ENCODE measurements around the gene RPS16. TPM values are rescaled to one million over a fixed set of nuclear protein-coding genes. Genes with fewer than 3 reads are reported as not detected.

The RPS16 gene
- total and polyA plus RNA-seq, 3 donors from 2014 or later = 628 to 1,146 (median 1,122) TPM

GRCh38 chr19:39407660-39408391, 27.9 kb downstream of the RPS16 start:
- Histone ChIP-seq H3K27ac (peak overlapping the region; percentile 89 to 95), H3K9me3 (no peaks in the 10 kb centered on the region), H3K27me3 (no peaks in the 10 kb centered on the region), H3K4me3 (peak overlapping the region; percentile 68 to 92), H3K4me1 (peaks cover 41% of the 10 kb centered on the region), H3K36me3 (ENCODE audit: low read depth, missing control alignments) (no peaks in the 10 kb centered on the region)
- 33 to 36% methylated on average over 1 to 34 of the region's 40 CpGs for WGBS, 2 donors
- intact Hi-C loops (cut with DNase I; ENCODE audit: low total_unique reads) = no loop called here
- TF ChIP-seq CTCF (IDR thresholded peaks at IDR 0.05) (no peak), POLR2A (IDR thresholded peaks at IDR 0.05) (no peak)
- no peak for DNase-seq

DNA sequence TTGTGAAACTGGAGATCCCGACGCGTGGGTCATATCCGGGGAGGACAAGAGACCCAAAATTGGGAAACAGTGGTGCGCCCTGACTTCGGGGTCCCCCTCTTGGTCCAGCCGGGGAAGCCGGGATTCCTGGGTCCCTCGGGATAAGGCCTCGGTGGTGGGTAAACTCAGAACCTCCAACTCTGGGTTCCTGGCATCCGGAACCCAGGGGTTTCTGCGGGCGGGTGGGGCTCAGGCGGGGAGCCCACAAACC, 28.4 kb downstream of the RPS16 start:
- TF ChIP-seq POLR2A (IDR thresholded peaks at IDR 0.05) (no peak), CTCF (IDR thresholded peaks at IDR 0.05) (no peak)
- H3K4me1 ChIP-seq = peaks cover 42% of the 10 kb centered on the region
- intact Hi-C loops (cut with DNase I; ENCODE audit: low total_unique reads) = no loop called here
- H3K27me3 ChIP-seq = no peaks in the 10 kb centered on the region
- no peak for DNase-seq
- H3K36me3 ChIP-seq (ENCODE audit: low read depth, missing control alignments) = no peaks in the 10 kb centered on the region
- WGBS, 2 donors = 5% methylated on average over 14 of the region's 14 CpGs; no CpG with 5 or more reads in 1 of the 2 donors
- peak overlapping the region; percentile 68 to 92 for H3K4me3 ChIP-seq
- H3K9me3 ChIP-seq = no peaks in the 10 kb centered on the region
- peak overlapping the region; percentile 89 to 95 for H3K27ac ChIP-seq

- intact Hi-C loops (cut with DNase I; ENCODE audit: low total_unique reads) = no loop called here
- Histone ChIP-seq H3K27me3 (no peaks in the 10 kb centered on the region), H3K9me3 (no peaks in the 10 kb centered on the region), H3K4me1 (peaks cover 45% of the 10 kb centered on the region), H3K36me3 (ENCODE audit: low read depth, missing control alignments) (no peaks in the 10 kb centered on the region), H3K4me3 (peak within 1 kb of the TSS; percentile 68 to 92), H3K27ac (peak within 1 kb of the TSS; percentile 89 to 95)
- WGBS, 2 donors = 1% methylated on average over 20 to 49 of the region's 56 CpGs
- peak; percentile 94 for DNase-seq
- TF ChIP-seq POLR2A (IDR thresholded peaks at IDR 0.05) (peak; percentile 93), CTCF (IDR thresholded peaks at IDR 0.05) (no peak)
These were observed 28.9 kb downstream of the RPS16 start, which contains the start of gene ZFP36 for GRCh38 chr19:39406656-39407409. ZFP36 (plus strand) TSS chr19:39406847; CDS start chr19:39406905, 58 bp downstream.

DNA sequence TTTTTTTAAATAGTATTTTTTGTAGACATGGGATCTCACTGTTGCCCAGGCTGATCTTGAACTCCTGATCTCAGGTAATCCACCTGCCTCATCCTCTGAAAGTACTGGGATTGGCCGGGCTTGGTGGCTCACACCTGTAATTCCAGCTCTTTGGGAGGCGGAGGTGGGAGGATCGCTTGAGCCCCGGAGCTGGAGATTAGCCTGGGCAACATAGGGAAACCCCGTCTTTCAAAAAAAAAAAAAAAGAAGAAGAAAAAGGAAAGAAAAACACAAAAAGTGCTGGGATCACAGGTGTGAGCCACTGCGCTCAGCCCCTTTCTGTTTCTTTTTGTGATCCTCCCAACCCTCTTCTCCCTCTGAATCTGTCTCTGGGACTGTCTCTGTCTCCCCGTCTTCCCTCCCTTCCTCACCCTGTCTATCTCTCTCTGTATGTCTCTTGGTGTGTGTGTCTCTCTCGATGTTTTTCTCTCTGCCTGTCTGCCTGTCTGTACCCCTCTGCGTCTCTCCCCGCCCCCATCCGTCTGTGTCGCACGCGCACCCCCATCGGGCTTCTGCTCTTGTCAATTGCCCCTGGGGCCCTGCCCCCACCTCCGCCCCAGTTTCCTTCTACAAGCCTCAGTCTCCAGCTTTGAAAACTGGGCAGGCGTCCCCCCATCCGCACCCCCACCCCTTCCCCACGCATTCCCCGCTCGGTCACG, 29.6 kb downstream of the RPS16 start:
- H3K36me3 ChIP-seq (ENCODE audit: low read depth, missing control alignments) = no peaks in the 10 kb centered on the region
- no peaks in the 10 kb centered on the region for H3K9me3 ChIP-seq
- TF ChIP-seq CTCF (IDR thresholded peaks at IDR 0.05) (no peak), POLR2A (IDR thresholded peaks at IDR 0.05) (no peak)
- intact Hi-C loops (cut with DNase I; ENCODE audit: low total_unique reads) = no loop called here
- DNase-seq = peak; percentile 83
- WGBS, 2 donors = 8 to 10% methylated on average over 17 to 22 of the region's 22 CpGs
- peak overlapping the region; percentile 68 to 92 for H3K4me3 ChIP-seq
- H3K27me3 ChIP-seq = no peaks in the 10 kb centered on the region
- peaks cover 43% of the 10 kb centered on the region for H3K4me1 ChIP-seq
- peak overlapping the region; percentile 89 to 95 for H3K27ac ChIP-seq
